MV-4-11 (cell line): ENCODE data around the gene CNKSR3.

Experiments
- DNase-seq: peaks from one replicate; lab custom pipeline; 2025; lab: John Stamatoyannopoulos, UW

Gene CNKSR3

DNA sequence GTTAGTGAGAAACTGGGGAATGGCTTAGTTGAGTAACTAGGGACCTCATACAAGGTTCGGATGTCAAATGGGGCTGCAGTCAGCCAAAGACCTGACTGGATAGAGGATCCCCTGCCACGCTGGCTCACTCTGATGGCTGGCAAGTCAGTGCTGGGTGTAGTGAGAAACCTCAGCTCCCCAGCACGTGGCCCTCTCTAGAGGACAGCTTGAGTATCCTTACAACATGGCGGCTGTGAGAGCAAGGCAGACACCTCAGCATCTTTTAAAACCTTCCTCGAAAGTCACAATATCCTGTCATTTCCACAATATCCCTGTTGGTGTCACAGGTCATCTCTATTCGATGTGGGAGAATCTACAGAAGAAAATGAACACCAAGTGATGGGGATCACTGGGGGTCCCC is 127.2 kb downstream of the CNKSR3 start:
- no peak for DNase-seq

DNA sequence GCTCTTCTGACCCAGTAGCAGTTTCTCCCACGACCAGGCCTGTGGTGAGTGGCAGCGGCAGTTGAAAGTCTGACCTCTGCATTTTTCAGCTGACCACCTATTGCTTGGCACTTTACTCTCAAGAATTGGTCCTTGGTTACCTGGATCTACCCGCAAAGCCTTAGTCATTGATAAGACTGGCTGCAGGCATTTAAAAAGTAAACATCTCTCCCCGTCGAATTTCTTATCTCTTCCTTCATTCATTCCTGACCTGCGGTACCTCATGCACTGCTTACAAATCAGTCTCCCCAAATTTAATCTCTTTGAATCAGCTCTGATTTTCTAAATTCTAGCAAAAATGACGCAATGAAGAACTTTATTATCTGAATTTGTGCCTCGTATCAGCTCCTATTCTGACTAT is 127.7 kb downstream of the CNKSR3 start:
- no peak for DNase-seq

DNA sequence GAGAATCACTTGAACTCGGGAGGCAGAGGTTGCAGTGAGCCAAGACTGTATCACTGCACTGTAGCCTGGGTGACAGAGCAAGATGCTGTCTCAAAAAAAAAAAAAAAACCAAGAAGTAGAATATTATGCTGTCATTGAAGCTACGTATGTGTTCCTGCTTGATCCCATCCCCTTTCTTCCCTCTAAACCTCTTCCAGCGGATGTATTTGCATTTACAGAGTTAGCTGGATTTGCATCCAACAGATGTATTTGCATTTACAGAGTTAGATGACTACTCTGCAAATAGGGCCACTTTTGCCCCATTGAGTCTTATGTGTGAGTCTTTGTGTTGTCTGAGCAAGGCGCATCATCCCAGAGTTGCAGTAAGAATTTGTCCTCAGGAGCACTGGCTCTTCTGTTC is 128.9 kb downstream of the CNKSR3 start:
- no peak for DNase-seq

DNA sequence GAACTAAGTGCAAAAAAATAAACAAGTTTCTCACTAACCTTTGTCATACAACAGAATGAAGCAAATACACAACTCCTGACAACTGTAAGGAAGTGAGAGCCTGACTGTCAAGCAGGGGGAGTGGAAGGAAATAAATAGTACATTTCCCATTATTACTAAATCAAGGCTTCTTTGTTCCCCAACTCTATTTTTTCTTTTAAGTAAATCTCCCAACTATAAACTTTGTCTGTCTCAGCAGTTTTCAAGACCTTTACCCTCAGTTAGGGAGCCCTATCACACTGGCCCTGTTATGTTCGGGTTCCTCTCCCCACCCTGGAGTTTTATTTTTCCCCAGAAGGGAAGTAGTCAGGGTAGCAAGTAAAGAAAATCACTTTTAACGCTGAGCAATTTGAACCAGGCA is 129.7 kb downstream of the CNKSR3 start:
- DNase-seq, result no peak

DNA sequence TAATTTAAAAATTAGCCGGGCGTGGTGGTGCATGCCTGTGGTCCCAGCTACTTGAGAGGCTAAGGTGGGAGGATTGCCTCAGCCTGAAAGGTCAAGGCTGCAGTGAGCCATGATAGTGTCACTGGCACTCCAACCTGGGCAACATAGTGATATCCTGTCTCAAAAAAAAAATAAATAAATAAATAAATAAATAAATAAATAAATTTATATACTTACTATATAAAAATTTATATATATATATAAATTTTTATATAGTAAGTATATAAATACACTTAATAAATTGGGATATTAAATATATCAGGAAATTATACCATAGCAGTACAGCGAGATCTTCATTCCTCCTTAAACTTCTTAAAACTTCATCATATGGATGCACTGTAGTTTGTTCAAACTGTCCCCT is 130.9 kb downstream of the CNKSR3 start:
- no peak for DNase-seq

DNA sequence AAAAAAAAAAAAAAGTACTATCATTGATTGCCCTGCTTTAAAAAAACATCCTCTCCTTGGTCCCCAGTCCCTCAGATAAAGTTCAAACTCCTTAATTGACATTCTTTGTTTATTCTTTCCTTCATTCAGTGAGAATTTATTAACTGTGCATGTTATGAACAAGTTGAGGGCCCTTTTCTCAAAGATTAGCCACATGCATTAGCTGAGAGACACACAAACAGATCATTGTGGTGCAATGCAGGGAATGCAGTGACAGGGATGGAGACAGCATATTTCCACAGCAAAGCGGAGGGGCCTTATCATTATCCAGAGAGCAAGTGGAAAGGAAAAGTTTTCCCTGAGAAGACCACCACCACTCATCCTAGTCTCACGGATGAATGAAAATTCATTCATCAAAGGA is 132.0 kb downstream of the CNKSR3 start:
- no peak for DNase-seq

DNA sequence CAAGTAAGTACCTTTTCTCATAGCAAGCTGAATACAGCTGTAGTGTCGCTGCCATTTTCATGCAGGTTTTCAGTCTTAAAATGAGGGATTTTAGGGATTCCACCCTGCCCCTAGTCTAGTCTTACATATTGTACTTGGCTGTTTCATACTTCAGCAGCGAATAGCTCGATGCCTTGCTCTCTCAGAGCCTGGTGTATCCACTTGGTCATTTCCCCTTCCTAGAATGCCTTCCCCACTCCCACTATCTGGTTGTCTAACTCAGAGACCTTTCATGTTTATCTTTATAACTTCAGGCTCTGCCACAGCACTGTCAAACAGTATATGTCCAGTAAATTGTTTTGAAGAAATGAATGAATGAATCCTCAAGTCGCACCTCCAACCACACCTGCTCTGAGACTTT is 132.8 kb downstream of the CNKSR3 start:
- no peak for DNase-seq

DNA sequence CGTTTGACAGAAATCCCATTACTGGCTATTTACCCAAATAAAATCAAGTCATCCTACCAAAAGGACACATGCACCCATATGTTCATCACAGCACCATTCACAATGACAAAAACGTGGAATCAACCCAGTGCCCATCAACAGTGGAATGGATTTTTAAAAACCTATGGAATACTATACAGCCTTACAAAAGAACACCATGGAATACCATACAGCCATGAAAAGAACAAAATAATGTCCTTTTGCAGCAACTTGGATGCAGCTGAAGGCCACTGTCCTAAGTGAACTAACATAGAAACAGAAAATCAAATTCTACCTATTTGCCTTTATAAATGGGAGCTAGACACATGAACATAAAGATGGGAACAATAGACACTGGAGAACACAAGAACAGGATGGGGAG is 136.5 kb downstream of the CNKSR3 start:
- DNase-seq, result no peak

DNA sequence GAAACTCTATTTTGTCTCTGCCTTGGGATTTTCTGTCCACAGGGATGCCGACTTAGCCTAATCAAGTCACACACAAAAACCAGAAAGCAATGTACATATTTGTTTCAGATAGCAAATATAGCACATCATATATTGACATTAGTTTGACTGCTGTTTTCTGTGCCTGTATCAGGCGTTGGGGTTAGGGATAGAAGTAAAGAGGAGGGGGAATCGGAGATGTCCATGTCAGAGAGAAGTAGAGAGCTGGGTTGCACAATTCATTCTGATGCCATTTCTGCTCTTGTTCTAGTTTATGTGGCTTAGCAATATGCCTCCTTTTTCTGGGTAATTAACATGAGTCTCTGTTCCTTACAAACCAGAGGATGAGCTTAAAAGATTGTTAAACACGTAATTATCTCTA is 139.2 kb downstream of the CNKSR3 start:
- DNase-seq, result peak; percentile 53

DNA sequence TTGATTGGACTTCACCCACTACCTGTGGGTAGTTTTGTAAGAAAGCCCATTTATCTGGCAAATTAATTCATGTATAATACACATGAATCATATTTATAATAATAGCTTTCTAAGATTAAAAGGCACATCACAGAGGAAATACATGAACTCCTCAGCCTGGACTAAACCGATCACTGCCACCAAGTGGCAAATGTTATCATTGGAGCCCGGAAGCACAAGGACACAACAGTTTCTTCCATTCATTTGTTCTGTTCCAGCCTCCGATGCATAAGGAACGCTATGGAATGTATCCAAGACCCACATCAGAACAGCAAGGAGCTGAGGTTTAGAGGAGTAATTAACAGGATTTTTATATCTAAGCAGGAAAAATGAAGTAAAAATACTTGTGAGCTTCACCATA is 139.9 kb downstream of the CNKSR3 start:
- DNase-seq, result peak; percentile 52

DNA sequence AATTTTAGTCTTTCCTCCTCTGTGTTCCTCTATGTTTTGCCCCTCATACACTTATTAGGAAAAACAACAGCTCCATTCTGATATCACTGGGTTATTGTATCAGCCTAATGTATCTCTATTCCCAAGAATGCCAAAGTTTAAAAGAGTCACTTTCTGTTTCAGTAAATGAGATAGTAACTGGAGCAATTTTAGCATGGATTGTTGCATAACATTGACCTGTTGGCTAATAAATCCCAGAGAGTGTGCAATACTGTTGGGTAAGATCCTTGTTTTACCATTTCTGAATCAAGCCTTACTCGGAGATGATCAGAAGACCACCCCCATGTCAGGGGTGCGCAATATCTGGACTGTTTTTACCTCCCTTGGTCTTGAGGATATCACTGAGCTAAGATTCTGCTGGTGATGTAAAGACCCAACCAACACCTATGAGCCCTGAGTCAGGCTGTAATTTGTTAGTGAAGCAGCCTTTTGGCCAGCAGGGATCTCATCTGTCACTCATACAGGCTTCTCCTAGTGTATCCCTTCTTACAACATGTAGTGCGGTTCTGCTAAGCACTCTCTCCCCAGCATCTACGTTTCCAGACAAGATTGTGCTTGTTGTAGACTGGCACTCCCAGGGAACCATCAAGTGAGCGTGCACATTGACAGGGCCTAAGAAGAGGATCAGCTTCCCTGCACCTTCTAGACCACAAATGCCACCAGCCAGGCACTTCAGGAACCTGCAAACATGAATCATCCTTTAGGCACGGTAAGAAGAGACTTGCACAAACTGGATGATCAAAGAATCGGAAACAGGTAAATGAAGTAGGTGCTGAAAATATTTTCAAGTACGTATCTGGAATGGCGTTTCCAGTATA is 142.4 kb downstream of the CNKSR3 start:
- peak; percentile 55 for DNase-seq

DNA sequence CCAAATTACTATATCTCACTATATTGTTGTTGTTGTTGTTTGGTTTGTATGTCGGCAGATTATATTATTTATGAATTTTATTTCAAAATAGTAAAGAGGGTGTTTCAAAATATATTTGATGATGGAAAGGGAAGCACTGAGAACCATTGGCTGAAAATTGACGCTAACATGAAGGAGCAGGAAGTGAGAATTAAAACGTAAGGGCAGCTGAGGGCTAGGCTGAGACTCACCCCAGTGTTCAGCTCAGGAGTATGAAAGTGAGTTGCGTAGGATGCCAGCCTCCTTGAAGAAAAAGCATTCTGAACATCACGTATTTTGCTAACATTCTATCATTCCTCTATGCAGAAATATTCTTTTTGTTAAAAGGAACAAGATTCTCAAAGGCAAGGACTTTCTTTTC is 143.1 kb downstream of the CNKSR3 start:
- peak; percentile 46 for DNase-seq

DNA sequence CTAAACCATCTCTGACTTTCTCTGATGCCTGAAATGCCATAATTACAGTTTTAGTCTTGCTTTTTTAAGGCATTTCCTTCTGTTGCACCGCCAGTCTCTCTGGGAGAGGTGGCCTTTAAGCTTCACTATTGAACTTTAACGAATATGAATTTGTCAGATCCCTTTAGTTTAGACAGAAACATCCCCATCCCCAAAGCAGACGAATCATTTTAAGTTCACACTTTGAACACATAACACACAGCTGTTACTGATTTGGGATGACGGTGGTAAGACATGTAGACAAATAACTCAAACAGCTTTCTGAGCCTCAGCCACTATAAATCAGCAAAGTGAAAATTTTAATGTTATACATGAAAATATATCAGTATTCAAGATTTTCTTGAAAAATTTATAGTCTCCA is 146.7 kb downstream of the CNKSR3 start:
- no peak for DNase-seq

DNA sequence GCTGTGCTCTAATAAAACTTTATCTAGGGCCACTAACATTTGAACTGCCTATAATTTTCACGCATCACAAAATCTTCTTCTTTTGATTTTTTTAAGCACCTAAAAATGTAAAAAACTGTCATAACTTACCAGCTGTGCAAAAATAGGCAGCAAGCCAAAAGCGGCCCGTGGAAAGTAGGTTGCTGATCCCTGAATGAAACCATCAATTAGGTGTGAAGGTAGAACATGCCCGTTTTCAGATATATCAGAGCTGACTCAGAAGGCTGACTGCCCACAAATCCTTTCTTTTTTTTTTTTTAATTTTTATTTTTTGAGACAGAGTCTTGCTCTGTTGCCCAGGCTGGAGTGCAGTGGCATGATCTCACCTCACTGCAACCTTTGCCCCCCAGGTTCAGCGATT is 149.0 kb downstream of the CNKSR3 start:
- no peak for DNase-seq

DNA sequence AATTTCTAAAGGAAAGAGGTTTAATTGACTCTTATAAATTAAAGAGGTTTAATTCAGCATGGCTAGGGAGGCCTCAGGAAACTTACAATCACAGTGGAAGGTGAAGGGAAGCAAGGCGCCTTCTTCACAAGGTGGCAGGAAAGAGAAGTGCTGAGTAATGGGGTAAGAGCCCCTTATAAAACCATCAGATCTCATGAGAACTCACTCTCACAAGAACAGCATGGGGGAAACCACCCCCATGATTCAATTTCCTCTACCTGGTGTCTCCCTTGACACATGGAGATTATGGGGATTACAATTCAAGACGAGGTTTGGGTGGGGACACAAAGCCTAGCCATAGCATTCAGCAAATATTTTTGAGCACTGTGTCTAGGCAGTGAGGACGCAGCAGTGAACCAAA is 150.0 kb downstream of the CNKSR3 start:
- DNase-seq, result no peak

DNA sequence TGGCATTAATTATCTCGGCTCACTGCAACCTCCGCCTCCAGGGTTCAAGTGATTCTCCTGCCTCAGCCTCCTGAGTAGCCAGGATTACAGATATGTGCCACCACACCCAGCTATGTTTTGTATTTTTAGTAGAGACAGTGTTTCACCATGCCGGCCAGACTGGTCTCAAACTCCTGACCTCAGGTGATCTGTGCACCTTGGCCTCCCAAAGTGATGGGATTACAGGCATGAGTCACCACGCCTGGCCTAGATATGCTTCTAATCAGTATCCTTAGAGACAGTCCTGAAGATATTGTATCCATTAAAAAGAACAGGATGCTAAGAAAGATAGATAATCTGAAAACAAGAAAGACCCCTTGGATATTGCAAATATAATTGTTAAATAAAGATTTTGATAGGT is 150.8 kb downstream of the CNKSR3 start:
- no peak for DNase-seq

DNA sequence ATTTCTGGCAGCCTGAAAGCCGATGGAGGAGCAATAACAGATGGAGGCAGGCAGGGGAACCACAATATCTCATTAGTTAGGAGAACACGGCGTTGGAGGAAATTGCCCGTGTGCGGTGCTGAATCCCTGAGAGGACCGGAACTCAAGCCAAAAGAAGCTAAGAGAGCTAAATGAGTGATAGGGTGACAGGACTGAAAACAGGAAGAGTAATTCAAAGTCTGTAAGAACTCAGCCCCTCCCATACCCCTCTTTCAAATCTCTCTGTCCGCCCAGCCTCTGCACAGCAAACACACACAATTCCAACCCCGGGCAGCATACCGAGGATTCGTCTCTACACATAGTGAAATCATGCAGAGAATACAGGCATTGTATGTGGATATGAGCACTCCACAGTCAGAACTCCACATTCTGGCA is 151.3 kb downstream of the CNKSR3 start:
- peak; percentile 72 for DNase-seq

DNA sequence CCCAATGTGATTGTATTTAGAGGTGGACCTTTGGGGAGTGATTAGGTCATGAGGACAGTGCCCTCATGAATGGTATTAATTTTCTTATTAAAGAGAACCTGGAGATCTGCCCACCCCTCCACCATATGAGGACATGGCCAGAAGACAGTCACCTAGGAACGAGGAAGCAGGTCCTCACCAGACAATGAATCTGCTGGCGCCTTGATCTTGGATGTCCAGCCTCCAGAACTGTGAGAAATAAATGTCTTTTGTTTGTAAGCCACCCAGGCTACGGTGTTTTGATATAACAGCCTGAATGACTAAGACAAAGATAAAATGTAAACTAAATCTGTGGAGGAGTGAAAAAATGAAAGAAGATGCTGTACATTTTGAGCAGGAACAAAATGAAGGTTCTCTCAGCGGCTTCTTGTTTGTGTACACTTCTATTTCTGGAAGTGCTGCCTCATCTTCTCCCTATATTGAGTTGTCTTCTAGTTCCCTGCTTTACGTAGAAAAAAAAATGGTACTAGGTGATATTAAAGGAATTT is 152.4 kb downstream of the CNKSR3 start:
- peak; percentile 13 for DNase-seq

DNA sequence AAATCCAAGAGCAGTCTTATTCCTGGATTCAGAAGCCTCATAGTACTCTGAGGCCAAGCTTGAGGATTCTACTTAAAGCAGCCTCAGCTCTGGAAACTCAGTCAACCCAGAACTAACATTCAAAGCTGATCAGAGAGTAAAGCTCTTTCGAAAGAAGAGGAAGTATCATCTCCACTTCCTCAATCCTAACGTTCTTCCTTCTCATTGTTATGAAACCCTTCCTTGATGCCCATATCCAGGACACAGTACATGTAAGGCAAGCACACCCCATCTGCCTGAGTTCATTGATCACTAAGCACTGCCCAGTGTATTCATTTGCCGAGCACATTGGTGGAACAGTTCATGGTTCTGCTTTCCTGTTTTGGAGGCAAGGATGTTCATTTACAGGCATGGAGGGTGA is 153.8 kb downstream of the CNKSR3 start, which contains the start of gene IPCEF1:
Gene IPCEF1, minus strand, starts transcription at position 114 of the 400 bp plus-strand sequence. CDS start 90,856 bp downstream, outside the sequence.
- DNase-seq, result peak; percentile 96

DNA sequence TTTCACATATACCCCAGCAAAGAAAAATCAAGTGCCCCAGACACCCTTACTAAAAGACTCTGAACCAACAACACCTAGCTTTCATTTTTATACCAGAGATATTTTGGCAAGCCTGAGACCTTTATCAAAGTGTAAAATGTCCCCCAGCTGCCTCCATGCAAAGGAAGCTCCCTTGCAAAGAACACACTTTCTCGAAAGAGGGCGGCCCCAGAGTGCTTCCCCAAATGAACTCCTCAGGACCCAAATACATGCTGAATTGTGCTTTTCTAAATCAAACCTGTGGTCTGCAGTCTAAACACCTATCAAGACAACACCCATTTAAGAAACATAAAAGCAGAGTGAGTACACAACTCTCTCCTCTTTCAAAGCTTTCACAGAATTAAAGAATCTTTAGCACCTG is 154.4 kb downstream of the CNKSR3 start:
- DNase-seq, result peak; percentile 27

DNA sequence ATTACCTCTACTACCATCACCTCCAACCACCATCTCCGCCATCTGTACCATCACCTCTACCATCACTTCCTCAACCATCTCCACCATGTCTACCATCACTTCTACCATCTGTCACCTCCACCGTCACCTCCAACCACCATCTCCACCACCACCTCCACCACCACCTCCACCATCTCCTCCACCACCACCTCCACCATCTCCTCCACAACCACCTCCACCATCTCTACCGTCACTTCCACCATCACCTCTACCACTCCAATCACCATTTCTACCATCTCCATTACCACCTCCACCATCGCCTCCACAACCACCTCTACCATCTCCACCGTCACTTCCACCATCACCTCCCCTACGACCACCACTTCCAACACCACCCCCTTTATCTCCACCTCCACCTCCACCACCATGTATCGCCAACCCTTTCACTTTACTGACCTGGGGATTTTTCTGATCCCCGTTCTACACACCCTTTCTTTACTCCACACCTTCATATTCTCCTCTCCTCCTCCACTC is 156.2 kb downstream of the CNKSR3 start:
- DNase-seq, result no peak

DNA sequence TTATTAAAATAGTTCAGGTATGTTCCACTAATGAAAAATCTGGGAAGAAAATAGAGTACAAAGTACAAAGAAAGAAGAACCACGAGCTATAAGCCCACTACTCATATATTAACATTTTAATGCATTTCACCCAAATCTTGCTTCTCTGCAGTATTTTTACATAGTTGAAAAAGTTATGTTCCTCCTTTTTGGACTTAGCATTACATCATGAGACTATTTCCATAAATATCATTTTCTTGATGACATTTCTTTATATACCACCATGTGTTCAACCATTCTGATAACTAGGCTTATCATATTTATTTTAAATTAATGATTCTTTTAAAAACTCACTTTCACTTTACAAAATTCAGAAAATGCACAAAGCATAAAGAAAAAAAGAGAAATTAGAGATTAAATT is 156.9 kb downstream of the CNKSR3 start:
- peak; percentile 27 for DNase-seq

DNA sequence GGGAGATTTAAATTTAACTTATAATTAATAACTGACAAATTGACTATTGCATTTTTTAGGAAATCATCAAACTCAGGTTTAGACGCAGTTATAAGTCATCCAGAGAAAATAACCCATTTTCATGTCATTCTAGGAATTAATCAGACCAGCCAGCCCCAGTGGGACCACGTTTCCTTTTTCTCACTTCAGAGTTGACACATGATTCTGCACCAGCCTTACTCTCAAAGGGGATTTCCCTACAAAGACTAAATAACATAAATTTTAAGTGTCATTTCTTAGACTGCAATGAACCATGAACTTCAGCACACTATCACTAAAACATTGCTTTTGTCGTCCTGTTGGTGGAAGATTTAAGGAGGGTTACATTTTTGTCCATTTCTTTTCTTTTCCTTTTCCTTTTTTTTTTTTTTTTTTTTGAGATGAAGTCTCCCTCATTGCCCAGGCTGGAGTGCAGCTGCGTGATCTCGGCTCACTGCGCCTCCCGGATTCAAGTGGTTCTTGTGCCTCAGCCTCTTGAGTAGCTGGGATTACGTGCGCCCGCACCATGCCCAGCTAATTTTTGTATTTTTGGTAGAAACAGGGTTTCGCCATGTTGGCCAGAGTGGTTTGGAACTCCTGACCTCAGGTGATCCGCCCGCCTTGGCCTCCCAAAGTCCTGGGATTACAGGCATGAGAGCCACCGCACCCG is 157.4 kb downstream of the CNKSR3 start:
- peak; percentile 52 for DNase-seq
